Keratinocyte (primary cell): ENCODE data around the gene UTP11. TPM values are rescaled to one million over a fixed set of nuclear protein-coding genes. Genes with fewer than 3 reads are reported as not detected.

Experiments used
- DNase-seq: peaks from one replicate; pipeline ENCODE4 v3.0.0-alpha.2; 2011; ENCODE audit warnings: low read depth, missing footprints, low spot score
- FAIRE-seq: peaks from 2 replicates; lab custom pipeline; 2011; peaks lifted over from hg19 to GRCh38; lab: Jason Lieb, UNC
- H2AFZ ChIP-seq: 2 replicates; pipeline ENCODE4 v1.6.0; 2012; ENCODE audit warnings: low read length, control low read depth, inconsistent platforms; ENCODE audit not compliant: control insufficient read depth
- H3K27ac ChIP-seq: 2 replicates; pipeline ENCODE4 v1.5.1; 2011; ENCODE audit warnings: low read length; ENCODE audit not compliant: control insufficient read depth, insufficient read depth
- H3K27me3 ChIP-seq: 3 replicates; pipeline ENCODE4 v1.6.0; 2011; ENCODE audit warnings: low read length; ENCODE audit not compliant: control insufficient read depth, insufficient read depth; ENCODE audit errors: extremely low read depth
- H3K36me3 ChIP-seq, 2 experiments: 2 replicates in 1 of 2; 3 replicates in 1 of 2; pipeline ENCODE4 v1.5.1; 2011; ENCODE audit warnings: low read length in 2 of 2, mild to moderate bottlenecking in 1 of 2; ENCODE audit not compliant: control insufficient read depth in 2 of 2, insufficient read depth in 2 of 2; ENCODE audit errors: extremely low read depth in 1 of 2
- H3K4me1 ChIP-seq: 3 replicates; pipeline ENCODE4 v1.5.1; 2011; ENCODE audit warnings: low read length; ENCODE audit not compliant: control insufficient read depth, insufficient read depth; ENCODE audit errors: extremely low read depth
- H3K4me2 ChIP-seq: 3 replicates; pipeline ENCODE4 v1.6.0; 2011; ENCODE audit warnings: low read depth, low read length; ENCODE audit not compliant: control insufficient read depth, insufficient read depth; ENCODE audit errors: extremely low read depth
- H3K4me3 ChIP-seq, 3 experiments: fragments of 200-600 bp in 1 of 3; sonication (generic) in 1 of 3; 2 replicates in 2 of 3; 3 replicates in 1 of 3; pipeline ENCODE4 v1.5.1; 2011 to 2016; ENCODE audit warnings: low read length in 3 of 3, mild to moderate bottlenecking in 3 of 3, control low read depth in 2 of 3, inconsistent platforms in 1 of 3, low read depth in 1 of 3, mixed read lengths in 1 of 3, mixed run types in 1 of 3, moderate library complexity in 1 of 3; ENCODE audit not compliant: control insufficient read depth in 2 of 3, insufficient read depth in 2 of 3; ENCODE audit errors: extremely low read depth in 1 of 3
- H3K79me2 ChIP-seq: 2 replicates; pipeline ENCODE4 v1.6.0; 2012; ENCODE audit warnings: low read length; ENCODE audit not compliant: control insufficient read depth, insufficient read depth
- H3K9ac ChIP-seq: 3 replicates; pipeline ENCODE4 v1.6.0; 2011; ENCODE audit warnings: low read length; ENCODE audit not compliant: control insufficient read depth, insufficient read depth; ENCODE audit errors: extremely low read depth
- H3K9me1 ChIP-seq: 3 replicates; pipeline ENCODE4 v1.6.0; 2011; ENCODE audit warnings: low read length; ENCODE audit not compliant: control insufficient read depth, insufficient read depth; ENCODE audit errors: extremely low read depth
- H3K9me3 ChIP-seq: 2 replicates; pipeline ENCODE4 v1.5.1; 2012; ENCODE audit warnings: low read depth, low read length; ENCODE audit not compliant: control insufficient read depth
- H4K20me1 ChIP-seq: 3 replicates; pipeline ENCODE4 v1.6.0; 2011; ENCODE audit warnings: low read length; ENCODE audit not compliant: control insufficient read depth, insufficient read depth; ENCODE audit errors: extremely low read depth
- CTCF ChIP-seq, 3 experiments: IDR thresholded peaks in 1 of 3; conservative IDR thresholded peaks in 1 of 3; optimal IDR thresholded peaks in 1 of 3; 2 replicates in 2 of 3; 3 replicates in 1 of 3; pipeline versions ENCODE3 to v1.5.1; 2011; ENCODE audit warnings: low read length in 3 of 3, mild to moderate bottlenecking in 3 of 3, moderate library complexity in 2 of 3, control low read depth in 1 of 3, inconsistent platforms in 1 of 3; ENCODE audit not compliant: insufficient read depth in 2 of 3; ENCODE audit errors: extremely low read depth in 1 of 3
- EZH2 ChIP-seq: IDR thresholded peaks from one replicate; pipeline ENCODE4 v1.6.1; 2012; ENCODE audit warnings: inconsistent platforms, mild to moderate bottlenecking, low read length, moderate library complexity
- dilution Hi-C: fragments of 300-500 bp; cut with MboI; formaldehyde crosslinking; loops from one replicate; pipeline ENCODE4 v1.7.0; 2020; ENCODE audit warnings: low sequenced_read_pairs; ENCODE audit not compliant: extremely low pct_ligation_motif_present
- polyA plus RNA-seq, 5 experiments: library from polyadenylated mRNA; depleted of rRNA in 3 of 5; stranded (reverse) in 3 of 5; stranded (forward) in 1 of 5; unstranded in 1 of 5; fragments of >200 nt; gene quantifications; 1 replicate in 1 of 5; 2 replicates in 3 of 5; 3 replicates in 1 of 5; pipeline versions ENCODE4 v1.2.1 to v1.2.3, GENCODE V29; 2011 to 2012; ENCODE audit warnings: missing spikeins in 2 of 5, low read depth in 1 of 5, low replicate concordance in 1 of 5

Gene UTP11
- polyA plus RNA-seq, 1 donor (not counting 4 experiments of a cell fraction or from before 2014, with no cell fraction given): 50.0 TPM

GRCh38 chr1:38004284-38005108 lies 8.0 kb upstream of the UTP11 start:
- no peaks in the 10 kb centered on the region for H3K9me3 ChIP-seq
- TF ChIP-seq EZH2: no peak
- peak in 1 of 3 experiments; percentile 12 for TF ChIP-seq CTCF (optimal IDR thresholded peaks at IDR 0.05 in 1 of 3, IDR thresholded peaks at IDR 0.05 in 1 of 3, conservative IDR thresholded peaks at IDR 0.05 in 1 of 3; ENCODE audit: extremely low read depth in 1 of 3, insufficient read depth in 2 of 3, low read length in 3 of 3)
- peaks cover 3% of the 10 kb centered on the region for H3K9me1 ChIP-seq
- DNase-seq (no peak), FAIRE-seq (peak; percentile 74)
- peak overlapping the region; percentile 88 for H3K9ac ChIP-seq
- H4K20me1 ChIP-seq: no peaks in the 10 kb centered on the region
- H3K27me3 ChIP-seq: no peaks in the 10 kb centered on the region
- dilution Hi-C loops: no loop called here
- H2AFZ ChIP-seq: peak overlapping the region; percentile 30
- peaks cover 43% of the 10 kb centered on the region for H3K4me1 ChIP-seq
- H3K27ac ChIP-seq: peak overlapping the region; percentile 82
- peaks cover 48% of the 10 kb centered on the region for H3K79me2 ChIP-seq
- H3K36me3 ChIP-seq: peaks cover 4 to 5% of the 10 kb centered on the region in 2 experiments
- H3K4me2 ChIP-seq: peak overlapping the region; percentile 99
- peak overlapping the region; percentile 66 to 91 (median 90) for H3K4me3 ChIP-seq

- Histone ChIP-seq H3K27me3 (no peaks in the 10 kb centered on the region), H4K20me1 (no peaks in the 10 kb centered on the region), H3K9me1 (peaks cover 3% of the 10 kb centered on the region), H3K36me3 (peaks cover 0 to 5% of the 10 kb centered on the region in 2 experiments), H3K4me2 (peak within 1 kb of the TSS; percentile 99), H3K4me1 (peaks cover 36% of the 10 kb centered on the region), H3K4me3 (peak within 1 kb of the TSS; percentile 66 to 91 (median 90)), H3K27ac (peak within 1 kb of the TSS; percentile 82), H3K9ac (peak within 1 kb of the TSS; percentile 88), H3K79me2 (peaks cover 41% of the 10 kb centered on the region), H2AFZ (peak within 1 kb of the TSS; percentile 30), H3K9me3 (no peaks in the 10 kb centered on the region)
- dilution Hi-C loops: no loop called here
- no peak for TF ChIP-seq CTCF (optimal IDR thresholded peaks at IDR 0.05 in 1 of 3, IDR thresholded peaks at IDR 0.05 in 1 of 3, conservative IDR thresholded peaks at IDR 0.05 in 1 of 3; ENCODE audit: extremely low read depth in 1 of 3, insufficient read depth in 2 of 3, low read length in 3 of 3)
- TF ChIP-seq EZH2: no peak
- DNase-seq (no peak), FAIRE-seq (no peak)
Observed at GRCh38 chr1:38005195-38006007, 7.1 kb upstream of the UTP11 start, which contains the start of gene FHL3. Gene FHL3, minus strand, starts transcription at chr1:38005514. Its CDS starts 6,102 bp downstream, at chr1:37999412.
